GM12891 (cell line): ENCODE results near the gene S100A2.

Source experiments
- POLR2A ChIP-seq: IDR thresholded peaks from 2 replicates; pipeline ENCODE4 v1.6.1; 2011; ENCODE audit warnings: low read depth, low read length, control low read depth
- POLR2AphosphoS5 ChIP-seq: IDR thresholded peaks from 2 replicates; pipeline ENCODE4 v1.6.1; 2011; ENCODE audit warnings: low read depth, low read length, control low read depth

GRCh38 chr1:153606194-153606593 is 40.5 kb upstream of the S100A2 start:
- TF ChIP-seq POLR2AphosphoS5 (no peak), POLR2A (no peak)
